ENCODE results near the gene PCDHGA5.
"Not testable (repeated sequence)": the region's sequence is repeated elsewhere in the genome, so short reads cannot be mapped to it uniquely, and the experiment has no call there.

PCDHGA5 gene

DNA sequence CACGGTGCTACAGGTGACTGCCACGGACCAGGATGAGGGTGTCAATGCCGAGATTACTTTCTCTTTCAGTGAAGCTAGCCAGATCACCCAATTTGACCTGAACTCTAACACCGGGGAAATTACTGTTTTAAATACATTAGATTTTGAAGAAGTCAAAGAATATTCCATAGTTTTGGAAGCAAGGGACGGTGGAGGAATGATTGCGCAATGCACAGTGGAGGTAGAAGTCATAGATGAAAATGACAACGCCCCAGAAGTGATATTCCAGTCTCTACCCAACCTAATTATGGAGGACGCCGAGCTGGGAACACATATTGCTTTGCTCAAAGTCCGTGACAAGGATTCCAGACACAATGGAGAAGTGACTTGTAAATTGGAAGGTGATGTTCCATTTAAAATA is 24.7 kb downstream of the PCDHGA5 start:
- DNase-seq: no peak

DNA sequence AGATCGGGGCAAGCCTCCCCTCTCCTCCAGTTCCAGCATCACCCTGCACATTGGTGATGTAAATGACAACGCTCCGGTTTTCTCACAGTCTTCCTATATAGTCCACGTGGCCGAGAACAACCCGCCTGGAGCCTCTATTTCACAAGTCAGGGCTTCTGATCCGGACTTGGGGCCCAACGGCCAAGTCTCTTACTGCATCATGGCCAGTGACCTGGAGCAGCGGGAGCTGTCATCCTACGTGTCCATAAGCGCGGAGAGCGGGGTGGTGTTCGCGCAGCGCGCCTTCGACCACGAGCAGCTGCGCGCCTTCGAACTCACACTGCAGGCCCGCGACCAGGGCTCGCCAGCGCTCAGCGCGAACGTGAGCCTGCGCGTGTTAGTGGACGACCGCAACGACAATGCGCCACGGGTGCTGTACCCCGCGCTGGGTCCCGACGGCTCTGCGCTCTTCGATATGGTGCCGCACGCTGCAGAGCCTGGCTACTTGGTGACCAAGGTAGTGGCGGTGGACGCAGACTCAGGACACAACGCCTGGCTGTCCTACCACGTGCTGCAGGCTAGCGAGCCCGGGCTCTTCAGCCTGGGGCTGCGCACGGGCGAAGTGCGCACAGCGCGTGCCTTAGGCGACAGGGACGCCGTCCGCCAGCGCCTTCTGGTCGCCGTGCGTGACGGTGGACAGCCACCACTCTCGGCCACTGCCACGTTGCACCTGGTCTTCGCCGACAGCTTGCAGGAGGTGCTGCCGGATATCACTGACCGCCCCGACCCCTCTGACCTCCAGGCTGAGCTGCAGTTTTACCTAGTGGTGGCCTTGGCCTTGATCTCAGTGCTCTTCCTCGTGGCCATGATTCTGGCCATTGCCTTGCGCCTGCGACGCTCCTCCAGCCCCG is 25.4 kb downstream of the PCDHGA5 start:
- no peak for DNase-seq

DNA sequence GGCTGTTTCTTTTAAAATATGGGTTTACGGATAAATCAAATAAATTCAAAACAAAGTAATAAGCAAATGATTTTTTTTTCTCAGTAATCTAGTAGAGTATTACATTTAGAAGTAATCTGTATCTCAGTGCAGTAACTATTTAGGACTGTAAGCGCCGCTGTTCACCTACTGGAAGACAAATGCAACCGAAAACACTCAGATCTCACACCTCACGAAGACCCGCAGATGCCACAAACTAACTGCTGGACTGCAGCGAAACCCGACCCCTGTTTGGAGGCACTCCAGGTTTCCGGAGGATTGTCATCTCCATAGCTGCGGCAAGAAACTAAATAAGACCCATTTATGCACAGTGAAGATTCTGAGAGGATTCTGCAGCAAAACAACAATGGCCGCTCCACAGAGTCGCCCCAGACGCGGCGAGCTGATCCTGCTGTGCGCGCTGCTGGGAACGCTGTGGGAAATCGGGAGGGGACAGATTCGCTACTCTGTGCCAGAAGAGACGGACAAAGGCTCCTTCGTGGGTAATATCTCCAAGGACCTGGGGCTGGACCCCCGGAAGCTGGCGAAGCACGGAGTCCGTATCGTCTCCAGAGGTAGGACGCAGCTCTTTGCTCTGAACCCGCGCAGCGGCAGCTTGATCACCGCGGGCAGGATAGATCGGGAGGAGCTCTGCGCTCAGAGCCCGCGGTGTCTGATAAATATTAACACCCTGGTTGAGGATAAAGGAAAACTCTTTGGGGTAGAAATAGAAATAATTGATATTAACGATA is 28.7 kb downstream of the PCDHGA5 start, which contains the start of gene PCDHGA8:
Gene PCDHGA8 (plus strand): TSS at position 205 of the 770 bp plus-strand sequence. CDS start 181 bp downstream, at position 386.
- DNase-seq: peak; percentile 15

DNA sequence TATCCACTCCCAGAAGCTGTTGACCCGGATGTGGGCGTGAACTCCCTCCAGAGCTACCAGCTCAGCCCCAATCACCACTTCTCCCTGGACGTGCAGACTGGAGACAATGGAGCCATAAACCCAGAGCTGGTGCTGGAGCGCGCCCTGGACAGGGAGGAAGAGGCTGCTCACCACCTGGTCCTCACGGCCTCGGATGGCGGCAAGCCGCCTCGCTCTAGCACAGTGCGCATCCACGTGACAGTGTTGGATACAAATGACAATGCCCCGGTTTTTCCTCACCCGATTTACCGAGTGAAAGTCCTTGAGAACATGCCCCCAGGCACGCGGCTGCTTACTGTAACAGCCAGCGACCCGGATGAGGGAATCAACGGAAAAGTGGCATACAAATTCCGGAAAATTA is 29.3 kb downstream of the PCDHGA5 start:
- no peak for DNase-seq

DNA sequence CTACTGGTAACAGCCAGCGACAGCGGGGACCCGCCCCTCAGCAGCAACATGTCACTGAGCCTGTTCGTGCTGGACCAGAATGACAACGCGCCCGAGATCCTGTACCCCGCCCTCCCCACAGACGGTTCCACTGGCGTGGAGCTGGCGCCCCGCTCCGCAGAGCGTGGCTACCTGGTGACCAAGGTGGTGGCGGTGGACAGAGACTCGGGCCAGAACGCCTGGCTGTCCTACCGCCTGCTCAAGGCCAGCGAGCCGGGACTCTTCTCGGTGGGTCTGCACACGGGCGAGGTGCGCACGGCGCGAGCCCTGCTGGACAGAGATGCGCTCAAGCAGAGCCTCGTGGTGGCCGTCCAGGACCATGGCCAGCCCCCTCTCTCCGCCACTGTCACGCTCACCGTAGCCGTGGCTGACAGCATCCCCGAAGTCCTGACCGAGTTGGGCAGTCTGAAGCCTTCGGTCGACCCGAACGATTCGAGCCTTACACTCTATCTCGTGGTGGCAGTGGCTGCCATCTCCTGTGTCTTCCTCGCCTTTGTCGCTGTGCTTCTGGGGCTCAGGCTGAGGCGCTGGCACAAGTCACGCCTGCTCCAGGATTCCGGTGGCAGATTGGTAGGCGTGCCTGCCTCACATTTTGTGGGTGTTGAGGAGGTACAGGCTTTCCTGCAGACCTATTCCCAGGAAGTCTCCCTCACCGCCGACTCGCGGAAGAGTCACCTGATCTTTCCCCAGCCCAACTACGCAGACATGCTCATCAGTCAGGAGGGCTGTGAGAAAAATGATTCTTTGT is 30.6 kb downstream of the PCDHGA5 start:
- DNase-seq: not testable (repeated sequence)

DNA sequence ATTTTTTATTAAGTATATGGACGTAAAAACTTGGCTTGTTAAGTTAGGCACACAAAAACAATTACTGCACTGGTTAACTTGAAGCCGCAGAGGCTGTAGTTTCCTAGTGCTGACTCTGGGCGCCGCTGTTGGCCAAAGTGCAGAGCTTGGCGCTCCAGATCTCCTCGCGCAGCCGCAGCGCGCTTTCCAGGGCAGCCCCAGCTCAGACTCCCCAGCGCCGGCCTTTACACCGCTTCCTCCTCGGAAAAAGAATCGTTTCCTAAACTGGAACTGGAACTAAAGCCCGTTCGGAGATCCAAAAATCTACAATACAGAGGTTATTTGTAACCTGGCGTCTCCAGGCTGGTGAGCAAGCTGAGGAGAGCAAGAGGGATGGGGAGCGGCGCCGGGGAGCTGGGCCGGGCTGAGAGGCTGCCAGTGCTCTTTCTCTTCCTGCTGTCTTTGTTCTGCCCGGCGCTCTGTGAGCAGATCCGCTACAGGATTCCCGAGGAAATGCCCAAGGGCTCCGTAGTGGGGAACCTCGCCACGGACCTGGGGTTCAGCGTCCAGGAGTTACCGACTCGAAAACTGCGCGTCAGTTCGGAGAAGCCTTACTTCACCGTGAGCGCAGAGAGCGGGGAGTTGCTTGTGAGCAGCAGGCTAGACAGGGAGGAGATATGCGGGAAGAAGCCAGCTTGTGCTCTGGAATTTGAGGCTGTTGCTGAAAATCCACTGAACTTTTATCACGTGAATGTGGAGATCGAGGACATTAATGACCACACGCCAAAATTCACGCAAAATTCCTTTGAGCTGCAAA is 34.0 kb downstream of the PCDHGA5 start, which contains the start of gene PCDHGB5:
Gene PCDHGB5 (plus strand): TSS at position 192 of the 796 bp plus-strand sequence. CDS start 181 bp downstream, at position 373.
- peak; percentile 43 for DNase-seq

DNA sequence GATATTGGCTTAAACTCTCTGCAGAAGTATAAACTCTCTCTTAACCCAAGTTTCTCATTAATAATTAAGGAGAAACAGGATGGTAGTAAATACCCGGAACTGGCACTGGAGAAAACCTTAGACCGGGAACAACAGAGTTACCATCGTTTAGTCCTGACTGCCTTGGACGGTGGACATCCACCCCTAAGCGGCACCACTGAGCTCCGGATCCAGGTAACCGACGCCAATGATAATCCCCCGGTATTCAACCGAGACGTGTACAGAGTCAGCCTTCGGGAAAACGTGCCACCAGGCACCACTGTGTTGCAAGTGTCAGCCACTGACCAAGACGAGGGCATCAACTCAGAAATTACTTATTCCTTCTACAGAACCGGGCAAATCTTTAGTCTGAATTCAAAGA is 34.6 kb downstream of the PCDHGA5 start:
- DNase-seq: no peak

DNA sequence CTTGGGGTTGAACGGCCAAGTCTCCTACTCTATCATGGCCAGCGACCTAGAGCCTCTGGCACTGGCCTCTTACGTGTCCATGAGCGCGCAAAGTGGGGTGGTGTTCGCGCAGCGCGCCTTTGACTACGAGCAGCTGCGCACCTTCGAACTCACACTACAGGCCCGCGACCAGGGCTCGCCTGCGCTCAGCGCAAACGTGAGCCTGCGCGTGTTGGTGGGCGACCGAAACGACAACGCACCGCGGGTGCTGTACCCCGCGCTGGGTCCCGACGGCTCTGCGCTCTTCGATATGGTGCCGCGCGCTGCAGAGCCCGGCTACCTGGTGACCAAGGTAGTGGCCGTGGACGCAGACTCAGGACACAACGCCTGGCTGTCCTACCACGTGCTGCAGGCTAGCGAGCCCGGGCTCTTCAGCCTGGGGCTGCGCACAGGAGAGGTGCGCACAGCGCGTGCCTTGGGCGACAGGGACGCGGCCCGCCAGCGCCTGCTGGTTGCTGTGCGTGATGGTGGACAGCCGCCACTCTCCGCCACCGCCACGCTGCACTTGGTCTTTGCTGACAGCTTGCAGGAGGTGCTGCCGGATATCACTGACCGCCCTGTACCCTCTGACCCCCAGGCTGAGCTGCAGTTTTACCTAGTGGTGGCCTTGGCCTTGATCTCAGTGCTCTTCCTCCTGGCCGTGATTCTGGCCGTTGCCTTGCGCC is 35.7 kb downstream of the PCDHGA5 start:
- DNase-seq: no peak

DNA sequence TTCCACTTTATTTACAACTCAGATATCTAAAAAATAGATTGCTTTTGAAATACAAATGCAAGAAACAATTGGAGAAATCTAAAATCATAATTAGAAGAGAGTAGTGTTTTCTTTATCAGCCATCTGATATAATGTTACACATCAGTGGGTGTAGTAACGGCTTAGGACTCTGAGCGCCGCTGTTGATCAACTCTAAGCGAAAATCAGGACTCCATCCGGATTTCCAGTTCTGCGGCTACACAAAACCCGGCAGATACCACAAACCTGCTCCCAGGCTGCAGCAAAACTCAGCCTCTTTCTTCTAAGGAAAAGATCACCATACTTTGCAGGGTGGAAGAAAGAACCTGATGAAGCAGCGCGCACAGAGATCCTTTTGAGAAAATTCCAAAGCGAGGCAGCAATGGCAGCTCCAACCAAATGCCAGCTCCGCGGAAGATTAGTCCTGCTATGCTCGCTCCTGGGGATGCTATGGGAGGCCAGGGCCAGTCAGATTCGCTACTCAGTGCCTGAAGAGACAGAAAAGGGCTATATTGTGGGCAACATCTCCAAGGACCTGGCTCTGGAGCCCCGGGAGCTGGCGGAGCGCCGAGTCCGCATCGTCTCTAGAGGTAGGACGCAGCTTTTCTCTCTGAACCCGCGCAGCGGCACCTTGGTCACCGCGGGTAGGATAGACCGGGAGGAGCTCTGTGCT is 38.7 kb downstream of the PCDHGA5 start, which contains the start of gene PCDHGA9:
Gene PCDHGA9 (plus strand): TSS at position 226 of the 691 bp plus-strand sequence. CDS start 175 bp downstream, at position 401.
- peak; percentile 22 for DNase-seq

DNA sequence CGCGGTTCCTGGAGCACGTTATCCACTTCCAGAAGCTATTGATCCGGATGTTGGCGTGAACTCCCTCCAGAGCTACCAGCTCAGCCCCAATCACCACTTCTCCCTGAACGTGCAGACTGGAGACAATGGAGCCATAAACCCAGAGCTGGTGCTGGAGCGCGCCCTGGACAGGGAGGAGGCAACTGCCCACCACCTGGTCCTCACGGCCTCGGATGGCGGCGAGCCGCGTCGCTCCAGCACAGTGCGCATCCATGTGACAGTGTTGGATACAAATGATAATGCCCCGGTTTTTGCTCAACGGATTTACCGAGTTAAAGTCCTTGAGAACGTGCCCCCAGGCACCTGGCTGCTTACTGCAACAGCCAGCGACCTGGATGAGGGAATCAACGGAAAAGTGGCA is 39.4 kb downstream of the PCDHGA5 start:
- DNase-seq: no peak

DNA sequence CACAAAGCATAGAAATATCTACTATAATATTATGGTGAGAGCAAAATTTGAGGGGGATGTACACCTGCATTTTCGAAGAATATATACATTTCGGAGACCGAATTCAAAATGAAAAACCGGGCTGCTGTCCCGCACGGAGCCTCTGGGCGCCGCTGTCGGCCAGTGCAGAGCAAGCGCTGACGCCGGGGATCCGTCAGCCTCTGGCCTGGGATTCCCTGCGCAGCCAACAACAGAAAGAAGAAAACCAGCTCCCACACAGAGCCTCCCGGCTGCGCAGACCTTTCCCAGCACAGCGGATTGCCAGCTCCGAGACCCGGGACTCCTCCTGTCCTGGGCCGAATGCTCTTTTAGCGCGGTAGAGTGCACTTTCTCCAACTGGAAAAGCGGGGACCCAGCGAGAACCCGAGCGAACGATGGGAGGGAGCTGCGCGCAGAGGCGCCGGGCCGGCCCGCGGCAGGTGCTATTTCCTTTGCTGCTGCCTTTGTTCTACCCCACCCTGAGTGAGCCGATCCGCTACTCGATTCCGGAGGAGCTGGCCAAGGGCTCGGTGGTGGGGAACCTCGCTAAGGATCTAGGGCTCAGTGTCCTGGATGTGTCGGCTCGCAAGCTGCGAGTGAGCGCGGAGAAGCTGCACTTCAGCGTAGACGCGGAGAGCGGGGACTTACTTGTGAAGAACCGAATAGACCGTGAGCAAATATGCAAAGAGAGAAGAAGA is 44.0 kb downstream of the PCDHGA5 start, which contains the start of gene PCDHGB6:
Gene PCDHGB6 (plus strand): TSS at position 232 of the 716 bp plus-strand sequence. CDS start 182 bp downstream, at position 414.
- DNase-seq: peak; percentile 40

DNA sequence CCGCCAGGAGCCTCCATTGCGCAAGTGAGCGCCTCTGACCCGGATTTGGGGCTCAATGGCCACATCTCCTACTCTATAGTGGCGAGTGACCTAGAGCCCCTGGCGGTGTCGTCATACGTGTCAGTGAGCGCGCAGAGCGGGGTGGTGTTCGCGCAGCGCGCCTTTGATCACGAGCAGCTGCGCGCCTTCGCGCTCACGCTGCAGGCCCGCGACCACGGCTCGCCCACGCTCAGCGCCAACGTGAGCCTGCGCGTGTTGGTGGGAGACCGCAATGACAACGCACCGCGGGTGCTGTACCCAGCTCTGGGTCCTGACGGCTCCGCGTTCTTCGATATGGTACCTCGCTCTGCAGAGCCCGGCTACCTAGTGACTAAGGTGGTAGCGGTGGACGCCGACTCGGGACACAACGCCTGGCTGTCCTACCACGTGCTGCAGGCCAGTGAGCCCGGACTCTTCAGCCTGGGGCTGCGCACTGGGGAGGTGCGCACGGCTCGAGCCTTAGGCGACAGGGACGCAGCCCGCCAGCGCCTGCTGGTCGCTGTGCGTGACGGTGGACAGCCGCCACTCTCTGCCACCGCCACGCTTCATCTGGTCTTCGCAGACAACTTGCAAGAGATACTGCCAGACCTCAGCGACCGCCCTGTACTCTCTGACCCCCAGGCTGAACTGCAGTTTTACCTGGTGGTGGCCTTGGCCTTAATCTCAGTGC is 45.8 kb downstream of the PCDHGA5 start:
- DNase-seq: no peak

DNA sequence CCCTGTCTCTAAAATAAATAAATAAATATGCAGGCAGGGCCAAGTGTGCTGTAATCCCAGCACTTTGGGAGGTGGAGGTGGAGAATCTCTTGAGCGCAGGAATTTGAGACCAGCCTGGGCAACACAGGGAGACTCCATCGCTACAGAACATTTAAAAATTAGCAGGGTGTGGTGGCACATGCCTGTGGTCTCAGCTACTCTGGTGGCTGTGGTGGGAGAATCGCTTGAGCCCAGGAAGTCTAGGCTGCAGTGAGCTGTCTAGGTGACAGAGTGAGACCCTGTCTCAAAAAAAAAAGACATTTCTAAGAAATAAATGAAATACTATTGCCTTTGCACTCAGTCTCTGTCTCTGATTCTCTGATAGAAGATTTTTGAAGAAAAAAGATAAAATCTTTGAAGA is 47.6 kb downstream of the PCDHGA5 start:
- no peak for DNase-seq

DNA sequence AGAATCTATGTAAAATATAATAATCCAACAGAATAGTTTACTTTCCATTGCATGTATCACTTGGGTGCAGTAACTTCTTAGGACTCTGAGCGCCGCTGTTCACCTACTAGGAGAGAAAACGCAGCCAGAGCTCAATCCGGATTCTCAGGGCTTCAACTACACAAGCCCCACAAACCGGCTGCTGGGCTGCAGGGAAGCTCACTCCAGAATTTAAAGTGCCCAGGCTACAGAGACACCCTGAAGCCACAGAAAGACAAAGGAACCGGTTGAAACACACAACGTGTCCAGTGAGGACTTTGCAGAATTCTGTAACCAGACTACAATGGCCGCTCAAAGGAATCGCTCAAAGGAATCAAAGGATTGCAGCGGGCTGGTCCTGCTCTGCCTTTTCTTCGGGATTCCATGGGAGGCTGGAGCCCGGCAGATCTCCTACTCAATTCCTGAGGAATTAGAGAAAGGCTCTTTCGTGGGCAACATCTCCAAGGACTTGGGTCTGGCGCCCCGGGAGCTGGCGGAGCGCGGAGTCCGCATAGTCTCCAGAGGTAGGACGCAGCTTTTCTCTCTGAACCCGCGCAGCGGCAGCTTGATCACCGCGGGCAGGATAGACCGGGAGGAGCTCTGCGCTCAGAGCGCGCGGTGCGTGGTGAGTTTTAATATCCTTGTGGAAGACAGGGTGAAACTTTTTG is 49.0 kb downstream of the PCDHGA5 start, which contains the start of gene PCDHGA10:
Gene PCDHGA10 (plus strand): TSS at position 134 of the 686 bp plus-strand sequence. CDS start 189 bp downstream, at position 323.
- DNase-seq: peak; percentile 70

DNA sequence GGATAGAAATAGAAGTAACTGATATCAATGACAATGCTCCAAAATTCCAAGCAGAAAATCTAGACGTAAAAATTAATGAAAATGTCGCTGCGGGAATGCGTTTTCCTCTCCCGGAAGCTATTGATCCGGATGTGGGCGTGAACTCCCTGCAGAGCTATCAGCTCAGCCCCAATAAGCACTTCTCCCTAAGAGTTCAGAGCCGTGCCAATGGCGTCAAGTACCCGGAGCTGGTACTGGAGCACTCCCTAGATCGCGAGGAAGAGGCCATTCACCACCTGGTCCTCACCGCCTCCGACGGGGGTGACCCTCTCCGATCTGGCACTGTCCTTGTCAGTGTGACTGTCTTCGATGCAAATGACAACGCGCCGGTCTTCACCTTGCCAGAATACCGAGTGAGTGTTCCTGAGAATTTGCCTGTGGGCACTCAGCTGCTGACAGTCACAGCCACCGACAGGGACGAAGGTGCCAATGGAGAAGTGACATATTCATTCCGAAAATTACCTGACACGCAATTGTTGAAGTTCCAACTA is 49.6 kb downstream of the PCDHGA5 start:
- DNase-seq: no peak

DNA sequence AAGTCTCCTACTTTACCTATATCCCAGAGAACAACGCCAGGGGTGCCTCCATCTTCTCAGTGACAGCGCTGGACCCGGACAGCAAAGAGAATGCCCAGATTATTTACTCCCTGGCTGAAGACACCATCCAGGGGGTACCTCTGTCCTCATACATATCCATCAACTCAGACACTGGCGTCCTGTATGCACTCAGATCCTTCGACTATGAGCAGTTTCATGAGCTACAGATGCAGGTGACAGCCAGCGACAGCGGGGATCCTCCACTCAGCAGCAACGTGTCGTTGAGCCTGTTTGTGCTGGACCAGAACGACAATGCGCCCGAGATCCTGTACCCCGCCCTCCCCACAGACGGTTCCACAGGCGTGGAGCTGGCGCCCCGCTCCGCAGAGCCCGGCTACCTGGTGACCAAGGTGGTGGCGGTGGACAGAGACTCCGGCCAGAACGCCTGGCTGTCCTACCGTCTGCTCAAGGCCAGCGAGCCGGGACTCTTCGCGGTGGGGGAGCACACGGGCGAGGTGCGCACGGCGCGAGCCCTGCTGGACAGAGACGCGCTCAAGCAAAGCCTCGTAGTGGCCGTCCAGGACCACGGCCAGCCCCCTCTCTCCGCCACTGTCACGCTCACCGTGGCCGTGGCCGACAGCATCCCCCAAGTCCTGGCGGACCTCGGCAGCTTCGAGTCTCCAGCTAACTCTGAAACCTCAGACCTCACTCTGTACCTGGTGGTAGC is 50.7 kb downstream of the PCDHGA5 start:
- not testable (repeated sequence) for DNase-seq

DNA sequence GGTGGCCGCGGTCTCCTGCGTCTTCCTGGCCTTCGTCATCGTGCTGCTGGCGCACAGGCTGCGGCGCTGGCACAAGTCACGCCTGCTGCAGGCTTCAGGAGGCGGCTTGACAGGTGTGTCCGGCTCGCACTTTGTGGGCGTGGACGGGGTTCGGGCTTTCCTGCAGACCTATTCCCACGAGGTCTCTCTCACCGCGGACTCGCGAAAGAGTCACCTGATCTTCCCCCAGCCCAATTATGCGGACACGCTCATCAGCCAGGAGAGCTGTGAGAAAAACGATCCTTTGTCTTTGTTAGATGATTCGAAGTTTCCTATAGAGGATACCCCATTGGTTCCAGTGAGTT is 51.3 kb downstream of the PCDHGA5 start:
- not testable (repeated sequence) for DNase-seq
